Measurements from ENCODE around the gene MYO3B.

MYO3B gene

DNA sequence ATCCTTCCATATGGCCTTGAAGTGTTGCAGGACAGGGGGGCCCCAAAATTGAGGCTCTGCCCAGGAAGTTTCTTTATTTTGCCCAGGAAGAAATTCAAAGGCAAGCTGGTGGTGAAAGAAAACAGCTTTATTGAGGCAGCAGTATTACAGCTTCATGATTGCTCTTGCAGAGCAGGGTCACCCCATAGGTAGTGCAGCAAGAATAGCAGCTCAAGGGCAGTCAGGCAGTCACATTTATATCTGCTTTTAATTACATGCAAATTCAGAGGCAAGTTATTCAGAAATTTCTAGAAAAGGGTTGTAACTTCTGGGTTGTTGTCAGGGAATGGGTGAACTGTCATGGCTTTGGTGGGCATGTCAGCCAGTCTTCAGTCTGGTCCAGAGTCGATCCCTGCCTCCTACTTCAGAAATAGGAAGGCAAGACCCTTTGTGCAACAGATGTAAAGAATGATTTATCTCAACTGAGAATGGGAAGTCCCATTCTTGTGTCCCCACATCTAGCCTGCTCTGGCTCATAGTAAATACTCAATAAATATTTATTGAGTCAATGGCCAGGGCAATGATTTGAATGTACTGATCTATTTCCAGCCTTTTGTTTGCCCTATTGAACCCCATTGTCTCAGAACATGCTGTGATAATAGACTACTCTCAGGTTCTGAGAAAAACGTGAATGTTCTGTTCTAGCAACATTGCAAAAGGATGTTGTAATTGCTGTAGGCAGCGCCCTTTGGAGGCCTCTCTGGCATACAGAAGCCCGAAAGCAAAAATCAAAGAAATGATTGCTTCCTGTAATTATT lies 129.8 kb downstream of the MYO3B start:
- DNase-seq: no peak

DNA sequence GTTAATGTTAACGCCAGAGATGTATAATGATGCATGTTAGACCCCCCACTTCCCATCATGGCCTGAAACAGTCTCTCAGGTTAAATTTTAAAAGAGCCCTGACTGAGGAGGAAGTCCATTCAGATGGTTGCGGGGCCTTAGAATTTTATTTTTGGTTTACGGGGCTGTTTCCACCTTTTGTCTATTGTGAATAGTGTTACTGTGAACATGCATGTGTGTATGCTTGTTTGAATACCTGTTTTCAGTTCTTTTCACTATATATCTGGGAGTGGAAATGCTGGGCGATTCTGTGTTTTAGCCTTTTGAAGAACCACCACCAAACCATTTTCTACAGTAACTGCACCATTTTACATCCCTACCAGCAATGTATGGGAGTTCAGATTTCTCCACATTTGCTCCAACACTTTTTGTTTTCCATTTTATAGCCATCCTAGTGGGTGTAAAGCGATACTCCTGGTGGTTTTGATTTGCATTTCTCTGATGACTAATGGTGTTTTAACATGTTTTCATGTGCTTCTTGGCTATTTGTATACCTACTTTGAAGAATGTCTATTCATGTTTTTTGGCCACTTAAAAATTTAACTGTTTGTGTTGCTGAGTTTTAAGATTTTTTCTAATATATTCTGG lies 133.0 kb downstream of the MYO3B start:
- DNase-seq: no peak

GRCh38 chr2:170313347-170313991 lies 135.5 kb downstream of the MYO3B start:
- DNase-seq: no peak

- DNase-seq: no peak
These were observed 136.0 kb downstream of the MYO3B start for GRCh38 chr2:170313992-170314348.

DNA sequence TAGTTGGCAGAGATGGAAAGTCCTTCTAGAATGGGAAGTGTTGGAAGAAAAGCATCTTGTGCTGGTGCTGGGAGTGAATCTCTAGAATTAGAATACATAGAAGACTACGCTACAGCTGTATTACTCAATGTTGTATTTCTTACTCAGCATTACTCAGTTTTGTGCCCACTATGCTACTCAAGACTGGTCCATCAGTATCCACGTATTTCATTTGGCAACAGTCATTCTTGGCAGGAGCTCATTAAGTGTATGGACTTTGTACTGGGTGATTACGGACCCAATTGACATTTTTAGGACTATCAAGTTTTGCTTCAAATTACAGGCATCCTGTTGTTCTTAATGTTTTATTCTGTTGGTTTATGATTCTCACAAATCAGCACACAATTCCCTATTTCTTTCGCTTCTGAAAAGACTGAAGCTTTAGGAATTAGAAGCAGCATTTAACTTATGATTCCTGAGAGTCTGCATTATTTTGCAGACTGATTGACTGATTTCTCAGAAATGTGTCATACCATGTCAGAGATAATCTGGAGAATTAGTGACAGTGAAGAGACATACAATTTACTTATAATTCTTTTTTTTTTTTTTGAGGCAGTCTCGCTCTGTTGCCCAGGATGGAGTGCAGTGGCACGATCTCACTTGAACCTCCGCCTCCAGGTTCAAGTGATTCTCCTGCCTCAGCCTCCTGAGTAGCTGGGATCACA lies 136.9 kb downstream of the MYO3B start:
- no peak for DNase-seq

DNA sequence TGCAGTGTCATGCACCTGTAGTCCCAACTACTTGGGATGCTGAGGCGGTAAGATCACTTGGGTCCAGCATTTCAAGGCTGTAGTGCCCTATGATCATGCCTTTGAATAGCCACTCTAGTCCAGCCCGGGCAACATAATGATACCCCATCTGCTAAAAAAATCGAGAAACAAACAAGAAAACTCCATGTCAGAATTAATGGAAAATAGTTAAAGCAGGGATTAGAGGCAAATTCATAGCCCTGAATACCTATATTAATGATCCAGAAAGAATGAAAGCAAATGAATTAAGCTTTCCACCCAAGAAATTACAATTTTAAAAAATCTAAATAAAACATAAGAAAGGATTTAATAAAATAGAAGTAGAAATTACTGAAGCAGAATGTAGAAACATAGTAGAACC lies 143.0 kb downstream of the MYO3B start:
- DNase-seq: no peak

DNA sequence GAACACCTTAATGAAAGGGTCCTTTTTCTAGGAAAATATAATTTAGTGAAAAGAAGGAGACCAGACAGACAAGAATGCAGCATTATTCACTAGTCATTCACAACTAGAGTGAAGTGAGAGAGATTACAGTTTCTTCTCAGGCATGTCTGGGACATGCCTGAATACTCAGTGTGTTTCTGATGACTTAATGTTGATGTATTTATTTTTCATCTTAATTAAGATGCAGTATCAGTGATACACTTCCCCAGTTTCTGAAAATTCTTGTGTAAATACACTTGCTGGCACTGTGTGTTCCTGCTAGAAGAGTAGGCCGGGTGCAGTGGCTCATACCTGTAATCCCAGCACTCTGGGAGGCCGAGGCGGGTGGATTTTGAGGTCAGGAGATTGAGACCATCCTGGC lies 143.6 kb downstream of the MYO3B start:
- DNase-seq: no peak

GRCh38 chr2:170322140-170322766 lies 144.3 kb downstream of the MYO3B start:
- no peak for DNase-seq

DNA sequence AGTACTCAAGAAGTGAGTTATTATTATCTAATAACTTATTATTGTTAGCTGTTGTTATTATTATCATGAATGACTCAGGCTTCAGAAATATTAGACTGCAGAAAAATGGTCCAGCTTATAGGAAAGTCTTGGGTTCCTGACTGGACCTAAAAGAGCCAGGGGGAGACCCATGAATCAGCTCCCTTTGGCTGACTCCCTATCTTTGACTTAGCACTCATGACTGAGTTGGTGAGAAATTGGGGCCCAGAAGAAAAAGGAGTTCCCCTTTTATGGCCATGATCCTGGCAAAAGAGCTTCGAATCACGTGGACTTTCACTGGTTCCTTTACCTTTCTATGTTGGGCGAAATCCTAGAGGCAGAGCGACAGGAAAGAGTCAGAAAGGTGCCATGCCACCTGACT lies 145.8 kb downstream of the MYO3B start:
- no peak for DNase-seq

- peak in 1 of 5 experiments; percentile 72 for DNase-seq
These were observed 146.7 kb downstream of the MYO3B start for GRCh38 chr2:170324640-170325046.

- DNase-seq: peak in 1 of 5 experiments; percentile 15
These were observed 152.9 kb downstream of the MYO3B start for GRCh38 chr2:170330881-170331280.

GRCh38 chr2:170332676-170333402 lies 154.9 kb downstream of the MYO3B start:
- DNase-seq: no peak

DNA sequence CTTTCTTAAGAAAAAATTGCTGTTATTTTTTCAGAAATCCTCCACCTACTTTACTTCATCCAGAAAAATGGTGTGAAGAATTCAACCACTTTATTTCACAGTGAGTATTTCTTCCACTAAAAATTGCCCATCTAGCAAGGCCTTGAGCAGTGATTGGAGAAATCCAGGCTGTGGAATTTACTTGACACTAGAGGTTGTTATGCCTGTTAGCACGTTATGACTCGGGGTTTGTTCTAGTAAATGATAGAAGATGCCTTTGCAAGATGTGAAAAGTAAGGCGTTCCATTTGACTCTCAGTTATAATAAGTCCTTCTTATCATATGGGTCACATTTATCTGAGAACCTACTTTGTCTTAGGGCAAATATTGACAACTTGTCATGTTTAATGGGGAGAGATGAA lies 157.4 kb downstream of the MYO3B start:
- peak in 1 of 5 experiments; percentile 8 for DNase-seq

GRCh38 chr2:170336408-170336807 lies 158.5 kb downstream of the MYO3B start:
- DNase-seq: no peak

- DNase-seq: no peak
These were observed 159.0 kb downstream of the MYO3B start for GRCh38 chr2:170336916-170337315.

DNA sequence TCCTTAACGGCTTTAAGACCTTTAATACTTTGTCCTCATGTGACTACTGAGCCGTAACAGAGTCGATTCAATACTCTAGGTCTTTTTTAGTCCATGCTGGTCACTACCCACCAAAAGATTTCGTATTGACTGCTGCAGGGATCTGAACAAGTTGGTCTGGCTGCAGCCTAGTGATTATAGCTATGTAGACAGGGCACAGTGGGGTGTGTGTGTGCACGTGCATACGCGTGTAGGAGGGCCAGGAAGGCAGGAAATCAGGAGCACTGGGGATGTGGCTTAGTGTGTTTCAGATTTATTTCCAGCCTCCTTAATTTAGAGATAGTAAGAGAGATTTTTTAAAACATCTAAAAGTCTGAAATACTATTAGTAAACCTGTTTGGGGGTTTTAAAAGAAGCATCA lies 161.4 kb downstream of the MYO3B start:
- no peak for DNase-seq

DNA sequence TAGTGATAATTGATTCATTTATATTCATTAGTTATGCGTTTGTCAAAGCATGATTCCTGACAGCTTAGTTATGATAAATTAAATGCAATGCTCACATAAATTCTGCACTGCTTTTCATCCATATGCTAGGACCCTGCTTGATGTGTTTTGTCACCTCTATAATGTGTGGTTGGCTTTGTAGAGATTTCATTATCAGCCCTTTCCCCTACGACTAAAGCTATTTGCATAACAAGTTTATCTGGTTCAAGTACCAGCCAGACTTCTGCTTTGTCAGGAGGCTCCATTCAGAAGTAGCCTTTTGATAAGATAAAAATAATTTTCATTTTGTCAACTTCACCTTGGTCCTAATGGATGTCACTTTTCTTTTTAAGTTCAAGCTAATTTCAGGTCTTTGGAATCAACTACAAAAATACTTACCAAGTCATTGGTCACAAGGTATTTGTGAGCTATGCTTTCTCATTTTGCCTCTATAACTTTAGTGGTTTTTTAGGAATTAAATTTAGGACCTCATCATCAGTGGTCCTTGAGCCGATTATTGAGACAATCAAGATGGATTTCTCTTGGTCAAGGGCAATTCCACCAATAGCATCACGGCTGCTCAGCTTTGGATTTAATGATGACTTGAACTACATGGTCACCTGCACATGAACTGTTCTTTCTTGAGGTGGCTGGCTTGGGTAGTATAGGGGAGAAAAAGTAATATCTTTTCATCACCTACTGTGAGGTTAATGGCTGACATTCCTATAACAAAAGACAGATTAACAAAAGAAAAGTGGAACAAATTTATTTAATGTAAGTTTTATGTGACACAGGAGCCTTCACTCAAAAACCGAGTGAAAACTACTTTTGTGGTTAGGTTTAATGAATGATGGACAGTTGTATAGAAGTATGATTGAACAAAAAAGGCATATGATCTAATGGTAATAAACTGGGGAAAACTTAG lies 162.1 kb downstream of the MYO3B start:
- DNase-seq: no peak

- DNase-seq: peak in 1 of 5 experiments; percentile 52
These were observed 162.7 kb downstream of the MYO3B start for GRCh38 chr2:170340693-170341068.

DNA sequence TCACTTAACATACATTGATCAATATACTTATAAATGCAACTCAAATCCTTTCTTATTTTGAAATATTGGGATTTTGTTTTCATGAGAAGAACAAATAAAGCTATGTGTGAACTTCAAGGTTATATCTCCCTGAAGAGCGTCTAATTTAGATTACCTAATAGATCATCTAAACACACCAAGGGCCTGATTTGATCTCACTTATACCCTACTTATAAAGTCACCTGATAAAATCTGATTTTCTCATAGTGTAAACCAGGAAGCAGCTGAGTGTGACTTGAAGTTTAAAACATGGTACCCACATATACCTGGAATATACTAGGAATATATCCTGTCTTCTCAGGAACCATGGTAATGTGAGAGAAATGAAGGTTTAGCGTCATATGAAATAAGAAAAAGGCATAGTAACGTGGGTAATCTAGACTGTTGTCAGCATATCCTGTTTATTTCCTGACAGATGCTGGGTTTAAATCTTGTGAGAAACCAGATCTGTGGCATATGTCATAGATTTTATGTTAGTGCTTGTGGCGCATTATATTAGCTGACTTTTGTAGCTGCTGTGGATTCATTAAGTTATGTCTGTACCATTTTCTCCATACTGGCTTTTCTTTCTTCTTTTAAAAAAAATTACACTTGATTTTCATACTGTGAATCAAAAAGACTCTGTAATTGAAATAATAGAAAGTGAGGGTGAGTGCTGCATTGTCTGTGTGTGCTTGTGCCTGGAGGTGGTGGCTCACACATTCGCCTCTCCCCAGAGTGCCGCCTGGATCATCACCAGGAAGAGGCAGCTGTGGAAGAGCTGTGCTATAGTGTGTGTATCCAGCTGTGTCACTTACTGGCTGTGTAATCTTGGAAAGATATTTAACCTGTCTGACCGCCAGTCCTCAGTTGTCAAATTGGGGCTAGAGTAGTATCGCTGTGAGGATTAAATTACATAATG lies 164.0 kb downstream of the MYO3B start:
- DNase-seq: peak in 1 of 5 experiments; percentile 74

Data from T-helper 2 cell (primary cell).